HEK293 (cell line): ENCODE measurements around the gene PITPNM2.

ENCODE experiments used
- CTCF ChIA-PET: fragments of 350-600 bp; formaldehyde crosslinking; extraction: SDS; loops from one replicate; lab custom pipeline; 2021; ENCODE audit warnings: antibody characterized with exemption; lab: Yijun Ruan, JAX
- POLR2A ChIA-PET: fragments of 300-600 bp; formaldehyde crosslinking; extraction: SDS; loops from one replicate; lab custom pipeline; 2020; ENCODE audit warnings: antibody characterized with exemption, inconsistent platforms; lab: Yijun Ruan, JAX
- H3K27ac ChIP-seq: fragments of 200-500 bp; sonication (Bioruptor generic); 2 replicates; pipeline ENCODE4 v1.5.1; 2014; ENCODE audit warnings: low read depth, low read length, control low read depth, inconsistent platforms; ENCODE audit errors: extremely low read depth
- H3K36me3 ChIP-seq, 2 experiments: fragments of 200-500 bp in 1 of 2; sonication (Bioruptor generic) in 1 of 2; 1 replicate in 1 of 2; 2 replicates in 1 of 2; pipeline ENCODE4 v1.5.1; 2014 to 2017; ENCODE audit warnings: inconsistent platforms in 2 of 2, low read length in 2 of 2; ENCODE audit not compliant: control insufficient read depth in 2 of 2, insufficient read depth in 1 of 2
- H3K4me1 ChIP-seq: fragments of 200-500 bp; sonication (Bioruptor generic); 2 replicates; pipeline ENCODE4 v1.5.1; 2014; ENCODE audit warnings: mild to moderate bottlenecking, low read length, inconsistent platforms; ENCODE audit not compliant: control insufficient read depth, insufficient read depth
- H3K4me3 ChIP-seq: 2 replicates; pipeline ENCODE4 v1.5.1; 2011; ENCODE audit warnings: low read depth, mild to moderate bottlenecking, control low read depth, low read length, moderate library complexity
- H3K9me3 ChIP-seq: fragments of 200-500 bp; sonication (Bioruptor generic); 2 replicates; pipeline ENCODE4 v1.5.1; 2014; ENCODE audit warnings: low read depth, low read length, inconsistent platforms; ENCODE audit not compliant: control insufficient read depth, insufficient read depth
- AEBP2 ChIP-seq: fragments of 450-650 bp; formaldehyde crosslinking; IDR thresholded peaks from 2 replicates; pipeline ENCODE4 v1.5.1; 2016; ENCODE audit warnings: missing biosample characterization, missing genetic modification characterization, borderline replicate concordance
- KLF9 ChIP-seq: fragments of 450-650 bp; formaldehyde crosslinking; IDR thresholded peaks from 2 replicates; pipeline ENCODE4 v1.5.1; 2016; ENCODE audit warnings: missing biosample characterization, missing genetic modification characterization, low read depth
- RBAK ChIP-seq: fragments of 450-650 bp; formaldehyde crosslinking; IDR thresholded peaks from 2 replicates; pipeline ENCODE4 v1.5.1; 2016; ENCODE audit warnings: missing biosample characterization, missing genetic modification characterization
- SCRT1 ChIP-seq: fragments of 450-650 bp; formaldehyde crosslinking; IDR thresholded peaks from 2 replicates; pipeline ENCODE4 v1.5.1; 2016; ENCODE audit warnings: missing biosample characterization, missing genetic modification characterization, borderline replicate concordance
- SP3 ChIP-seq: fragments of 450-650 bp; formaldehyde crosslinking; IDR thresholded peaks from 2 replicates; pipeline ENCODE4 v1.5.1; 2016; ENCODE audit warnings: missing biosample characterization, missing genetic modification characterization
- YY2 ChIP-seq: fragments of 450-650 bp; formaldehyde crosslinking; IDR thresholded peaks from 2 replicates; pipeline ENCODE4 v1.5.1; 2016; ENCODE audit warnings: missing biosample characterization, missing genetic modification characterization
- ZBTB17 ChIP-seq: fragments of 450-650 bp; formaldehyde crosslinking; IDR thresholded peaks from 2 replicates; pipeline ENCODE4 v1.5.1; 2016; ENCODE audit warnings: missing biosample characterization, missing genetic modification characterization
- ZBTB20 ChIP-seq: fragments of 450-650 bp; formaldehyde crosslinking; IDR thresholded peaks from 2 replicates; pipeline ENCODE4 v1.5.1; 2016; ENCODE audit warnings: missing biosample characterization, missing genetic modification characterization
- ZBTB48 ChIP-seq: fragments of 450-650 bp; formaldehyde crosslinking; IDR thresholded peaks from 2 replicates; pipeline ENCODE4 v1.5.1; 2016; ENCODE audit warnings: missing biosample characterization, missing genetic modification characterization
- ZFHX2 ChIP-seq: fragments of 450-650 bp; formaldehyde crosslinking; conservative IDR thresholded peaks from 2 replicates; pipeline ENCODE4 v1.5.1; 2016; ENCODE audit warnings: missing biosample characterization, missing genetic modification characterization
- ZFP41 ChIP-seq: fragments of 450-650 bp; formaldehyde crosslinking; IDR thresholded peaks from 2 replicates; pipeline ENCODE4 v1.5.1; 2016; ENCODE audit warnings: missing biosample characterization, missing genetic modification characterization, borderline replicate concordance
- ZNF221 ChIP-seq: fragments of 450-650 bp; formaldehyde crosslinking; IDR thresholded peaks from 2 replicates; pipeline ENCODE4 v1.5.1; 2017; ENCODE audit warnings: missing biosample characterization, missing genetic modification characterization, borderline replicate concordance
- ZNF324 ChIP-seq: fragments of 450-650 bp; formaldehyde crosslinking; IDR thresholded peaks from 2 replicates; pipeline ENCODE4 v1.5.1; 2016; ENCODE audit warnings: missing biosample characterization, missing genetic modification characterization
- ZNF335 ChIP-seq: fragments of 450-650 bp; formaldehyde crosslinking; conservative IDR thresholded peaks from 2 replicates; pipeline ENCODE4 v1.5.1; 2016; ENCODE audit warnings: missing biosample characterization, missing genetic modification characterization
- ZNF341 ChIP-seq: fragments of 450-650 bp; formaldehyde crosslinking; IDR thresholded peaks from 2 replicates; pipeline ENCODE4; 2016; ENCODE audit warnings: low read depth, missing biosample characterization, missing genetic modification characterization
- ZNF394 ChIP-seq: fragments of 450-650 bp; formaldehyde crosslinking; IDR thresholded peaks from 2 replicates; pipeline ENCODE4 v1.5.1; 2016; ENCODE audit warnings: missing biosample characterization, missing genetic modification characterization, mild to moderate bottlenecking, moderate library complexity, borderline replicate concordance
- ZNF404 ChIP-seq: fragments of 450-650 bp; formaldehyde crosslinking; IDR thresholded peaks from 2 replicates; pipeline ENCODE4 v1.5.1; 2017; ENCODE audit warnings: missing biosample characterization, missing genetic modification characterization
- ZNF423 ChIP-seq: fragments of 450-650 bp; formaldehyde crosslinking; IDR thresholded peaks from 2 replicates; pipeline ENCODE4 v1.5.1; 2016; ENCODE audit warnings: missing biosample characterization, missing genetic modification characterization
- ZNF433 ChIP-seq: fragments of 450-650 bp; formaldehyde crosslinking; IDR thresholded peaks from 2 replicates; pipeline ENCODE4 v1.5.1; 2016; ENCODE audit warnings: missing biosample characterization, missing genetic modification characterization, low read depth
- ZNF561 ChIP-seq: fragments of 450-650 bp; IDR thresholded peaks from 2 replicates; pipeline ENCODE4 v1.5.1; 2018; ENCODE audit warnings: missing biosample characterization, missing genetic modification characterization, borderline replicate concordance
- ZNF621 ChIP-seq: fragments of 450-650 bp; formaldehyde crosslinking; IDR thresholded peaks from 2 replicates; pipeline ENCODE4 v1.5.1; 2017; ENCODE audit warnings: missing biosample characterization, missing genetic modification characterization
- ZNF837 ChIP-seq: fragments of 450-650 bp; formaldehyde crosslinking; IDR thresholded peaks from 2 replicates; pipeline ENCODE4 v1.5.1; 2016; ENCODE audit warnings: missing biosample characterization, missing genetic modification characterization
- TF ChIP-seq, protein P1 (sequence below): fragments of 450-650 bp; formaldehyde crosslinking; IDR thresholded peaks from 2 replicates; pipeline ENCODE4 v1.5.1; 2016; ENCODE audit warnings: missing biosample characterization, missing genetic modification characterization

PITPNM2 gene

GRCh38 chr12:123129621-123130020 lies 21.3 kb downstream of the PITPNM2 start:
- CTCF ChIA-PET = no interaction called here
- no peaks in the 10 kb centered on the region for H3K36me3 ChIP-seq
- POLR2A ChIA-PET = no interaction called here
- H3K27ac ChIP-seq = no peak overlapping the region
- H3K4me1 ChIP-seq = no peaks in the 10 kb centered on the region
- no peak overlapping the region for H3K4me3 ChIP-seq
- TF ChIP-seq ZNF221 (tag by site-specific recombination) = no peak
- TF ChIP-seq ZBTB48 (tag by site-specific recombination) = no peak
- TF ChIP-seq ZFHX2 (tag by site-specific recombination) = no peak
- TF ChIP-seq ZNF404 (tag by site-specific recombination) = no peak
- TF ChIP-seq ZNF324 (tag by site-specific recombination) = no peak
- no peaks in the 10 kb centered on the region for H3K9me3 ChIP-seq

DNA sequence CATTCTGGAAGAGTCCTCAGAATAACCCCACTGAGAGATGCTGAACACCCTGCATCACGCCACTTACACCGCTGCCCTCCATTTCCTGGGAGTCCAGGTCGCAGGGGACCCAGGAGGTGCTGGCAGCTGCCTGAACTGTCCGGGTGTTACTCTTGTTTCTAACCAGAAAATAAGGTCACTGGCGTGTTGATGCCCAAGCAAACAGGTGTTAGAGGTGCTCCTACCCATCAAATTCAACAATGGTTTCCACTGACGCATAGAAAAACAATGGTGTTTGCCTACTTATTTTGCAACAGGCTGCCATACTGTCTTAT lies 23.8 kb downstream of the PITPNM2 start:
- Histone ChIP-seq H3K27ac (no peak overlapping the region), H3K4me3 (no peak overlapping the region), H3K4me1 (no peaks in the 10 kb centered on the region), H3K36me3 (no peaks in the 10 kb centered on the region), H3K9me3 (no peaks in the 10 kb centered on the region)
- TF ChIP-seq AEBP2 (no peak), ZNF423 (no peak), SP3 (tag by site-specific recombination) (no peak), ZBTB20 (no peak), SCRT1 (tag by site-specific recombination) (no peak), RBAK (tag by site-specific recombination) (no peak), ZBTB17 (no peak), ZNF433 (tag by site-specific recombination) (no peak), ZNF341 (tag by site-specific recombination) (no peak), ZNF621 (tag by site-specific recombination) (no peak), ZFP41 (tag by site-specific recombination) (no peak), ZNF837 (no peak), ZNF561 (tag by site-specific recombination) (no peak), ZNF394 (tag by site-specific recombination) (no peak), KLF9 (tag by site-specific recombination) (no peak), ZNF335 (tag by site-specific recombination) (no peak), YY2 (tag by site-specific recombination) (no peak)
- TF ChIP-seq, protein P1, sequence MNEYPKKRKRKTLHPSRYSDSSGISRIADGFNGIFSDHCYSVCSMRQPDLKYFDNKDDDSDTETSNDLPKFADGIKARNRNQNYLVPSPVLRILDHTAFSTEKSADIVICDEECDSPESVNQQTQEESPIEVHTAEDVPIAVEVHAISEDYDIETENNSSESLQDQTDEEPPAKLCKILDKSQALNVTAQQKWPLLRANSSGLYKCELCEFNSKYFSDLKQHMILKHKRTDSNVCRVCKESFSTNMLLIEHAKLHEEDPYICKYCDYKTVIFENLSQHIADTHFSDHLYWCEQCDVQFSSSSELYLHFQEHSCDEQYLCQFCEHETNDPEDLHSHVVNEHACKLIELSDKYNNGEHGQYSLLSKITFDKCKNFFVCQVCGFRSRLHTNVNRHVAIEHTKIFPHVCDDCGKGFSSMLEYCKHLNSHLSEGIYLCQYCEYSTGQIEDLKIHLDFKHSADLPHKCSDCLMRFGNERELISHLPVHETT (tag by site-specific recombination) = no peak
- ChIA-PET CTCF (interaction anchor here (0.7 kb wide), 1 partner anchor 84 kb away, joined by 3 read pairs; no protein-coding TSS in a partner anchor), POLR2A (interaction anchor here (0.5 kb wide), 1 partner anchor 197 kb away, joined by 4 read pairs; no protein-coding TSS in a partner anchor)
